ENCODE results near the gene JUND. TPM values are rescaled to one million over a fixed set of nuclear protein-coding genes. Genes with fewer than 3 reads are reported as not detected.

JUND gene
- total RNA-seq, 1 experiment from 2014 or later, result 221 TPM

GRCh38 chr19:18257503-18258470 is 23.6 kb downstream of the JUND start:
- H2AFZ ChIP-seq (ENCODE audit: low read depth, low read length, poor library complexity, severe bottlenecking), result no peak overlapping the region
- no peaks in the 10 kb centered on the region for H3K9me2 ChIP-seq (ENCODE audit: insufficient read depth)
- no peaks in the 10 kb centered on the region for H3K9me3 ChIP-seq (ENCODE audit: control insufficient read depth in 1 of 2, insufficient read depth in 1 of 2, low read depth in 1 of 2, low read length in 2 of 2)
- RAD21 ChIA-PET (ENCODE audit: low non-redundant PET in 1 of 2, low total read pairs in 2 of 2, uncharacterized antibody in 2 of 2, unreplicated experiment in 2 of 2), result no interaction called here
- H3K4me3 ChIP-seq (replicated peaks in 1 of 2; ENCODE audit: low read depth in 1 of 2, low read length in 2 of 2), result no peak overlapping the region
- CTCF ChIA-PET, result no interaction called here
- POLR2A ChIA-PET, result no interaction called here
- ATAC-seq, result no peak
- no peak for DNase-seq (ENCODE audit: low read depth, low spot score)
- H3K9ac ChIP-seq (ENCODE audit: low read length), result no peak overlapping the region
- H3K27ac ChIP-seq (ENCODE audit: low read depth, low read length), result no peak overlapping the region
- H3K27me3 ChIP-seq (ENCODE audit: insufficient read depth, low read length), result no peaks in the 10 kb centered on the region
- no TSS peak for BruUV-seq (replicated peaks)
- intact Hi-C loops (cut with micrococcal nuclease), result loop anchor here (10.0 kb wide), 1 partner anchor 323 kb away; the partner anchor contains the start of gene CCDC124
- TF ChIP-seq CBX3 (IDR thresholded peaks at IDR 0.05; ENCODE audit: low read depth) (no peak), SRF (IDR thresholded peaks at IDR 0.05; ENCODE audit: low read depth) (no peak), ZFX (IDR thresholded peaks at IDR 0.05) (no peak), POLR2A (IDR thresholded peaks at IDR 0.05; ENCODE audit: borderline replicate concordance, extremely low read depth, insufficient read depth, insufficient read length) (no peak), JUND (IDR thresholded peaks at IDR 0.05) (no peak), ATF3 (IDR thresholded peaks at IDR 0.05) (no peak), RAD21 (IDR thresholded peaks at IDR 0.05; ENCODE audit: low read depth) (no peak), SIN3A (IDR thresholded peaks at IDR 0.05; ENCODE audit: low read depth) (no peak)
- no peaks in the 10 kb centered on the region for H3K36me3 ChIP-seq (ENCODE audit: control insufficient read depth in 1 of 2, insufficient read depth in 2 of 2, low read length in 2 of 2)
- H4K20me1 ChIP-seq (ENCODE audit: insufficient read depth), result no peaks in the 10 kb centered on the region
- H3K4me1 ChIP-seq (ENCODE audit: control insufficient read depth in 1 of 2, insufficient read depth in 2 of 2, low read length in 2 of 2), result peaks cover 0 to 23% of the 10 kb centered on the region in 2 experiments; a peak in 2 of 4 replicates
- no peak overlapping the region for H3K4me2 ChIP-seq (ENCODE audit: low read length)
- H3K79me2 ChIP-seq (ENCODE audit: insufficient read depth, low read length), result no peaks in the 10 kb centered on the region

Measured in HCT116 (cell line).